HUES6 (cell line): ENCODE measurements around the gene CDC42EP1.
"Not testable (repeated sequence)": the region's sequence is repeated elsewhere in the genome, so short reads cannot be mapped to it uniquely, and the experiment has no call there.

Experiments used
- H3K27ac ChIP-seq: 2 replicates; pipeline ENCODE4 v1.7.0; 2013; ENCODE audit warnings: low read depth, mild to moderate bottlenecking, low read length, inconsistent platforms
- H3K27me3 ChIP-seq: 2 replicates; pipeline ENCODE4 v1.6.1; 2013; ENCODE audit warnings: low read length; ENCODE audit not compliant: control insufficient read depth, insufficient read depth
- H3K36me3 ChIP-seq: 2 replicates; pipeline ENCODE4 v1.6.1; 2013; ENCODE audit warnings: low read length; ENCODE audit not compliant: control insufficient read depth, insufficient read depth
- H3K4me1 ChIP-seq: 2 replicates; pipeline ENCODE4 v1.6.1; 2013; ENCODE audit warnings: low read length; ENCODE audit not compliant: control insufficient read depth, insufficient read depth
- H3K4me3 ChIP-seq: 2 replicates; pipeline ENCODE4 v1.5.1; 2013; ENCODE audit warnings: low read depth, low read length
- H3K9ac ChIP-seq: one replicate; pipeline ENCODE4 v1.6.1; 2013; ENCODE audit warnings: mild to moderate bottlenecking, low read length
- H3K9me3 ChIP-seq: 2 replicates; pipeline ENCODE4 v1.6.1; 2013; ENCODE audit warnings: low read depth, low read length; ENCODE audit not compliant: control insufficient read depth, insufficient read depth

CDC42EP1 gene

DNA sequence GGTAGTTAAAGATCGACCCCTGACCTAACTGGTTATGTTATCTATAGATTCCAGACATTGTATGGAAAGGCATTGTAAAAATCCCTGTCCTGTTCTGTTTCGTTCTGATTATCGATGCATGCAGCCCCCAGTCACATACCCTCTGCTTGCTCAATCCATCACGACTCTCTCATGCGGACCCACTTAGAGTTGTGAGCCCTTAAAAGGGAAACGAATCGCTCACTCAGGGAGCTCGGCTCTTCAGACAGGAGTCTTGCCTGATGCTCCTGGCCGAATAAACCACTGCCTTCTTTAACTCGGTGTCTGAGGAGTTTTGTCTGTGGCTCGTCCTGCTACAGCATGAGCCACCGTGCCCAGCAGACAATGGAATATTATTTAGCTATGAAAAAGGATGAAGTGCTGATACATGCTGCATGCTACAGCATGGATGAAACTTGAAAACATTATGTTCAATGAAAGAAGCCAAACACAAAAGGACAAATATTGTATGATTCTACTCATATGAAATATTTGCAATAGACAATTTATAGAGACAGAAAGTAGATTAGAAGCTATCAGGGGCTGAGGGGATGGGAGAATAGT, 31.6 kb downstream of the CDC42EP1 start:
- Histone ChIP-seq H3K4me3 (no peak overlapping the region), H3K9ac (no peak overlapping the region), H3K4me1 (no peaks in the 10 kb centered on the region), H3K9me3 (no peaks in the 10 kb centered on the region), H3K36me3 (no peaks in the 10 kb centered on the region), H3K27ac (no peak overlapping the region), H3K27me3 (no peaks in the 10 kb centered on the region)

DNA sequence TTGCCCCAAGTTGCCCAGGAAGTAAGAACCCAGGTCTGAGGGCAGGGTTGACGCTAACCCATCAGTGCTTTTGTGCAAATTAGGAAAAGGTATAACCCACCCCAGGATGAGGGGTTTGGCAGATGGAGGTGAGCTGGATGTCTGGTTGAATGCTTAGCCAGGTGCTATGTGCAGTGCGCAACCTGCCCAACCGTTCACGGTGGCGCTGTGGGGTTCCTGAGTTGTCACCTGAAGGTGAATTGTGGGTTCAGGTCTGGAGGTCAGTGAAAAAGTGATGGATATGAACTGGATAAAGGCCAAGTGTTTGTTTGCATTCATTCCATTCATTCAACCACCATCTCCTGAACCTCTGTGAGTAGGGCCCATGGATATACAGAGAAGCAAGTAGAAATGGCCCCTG, 34.0 kb downstream of the CDC42EP1 start:
- H3K36me3 ChIP-seq = no peaks in the 10 kb centered on the region
- H3K4me3 ChIP-seq = no peak overlapping the region
- H3K27ac ChIP-seq = no peak overlapping the region
- no peak overlapping the region for H3K9ac ChIP-seq
- no peaks in the 10 kb centered on the region for H3K9me3 ChIP-seq
- no peaks in the 10 kb centered on the region for H3K4me1 ChIP-seq
- no peaks in the 10 kb centered on the region for H3K27me3 ChIP-seq

DNA sequence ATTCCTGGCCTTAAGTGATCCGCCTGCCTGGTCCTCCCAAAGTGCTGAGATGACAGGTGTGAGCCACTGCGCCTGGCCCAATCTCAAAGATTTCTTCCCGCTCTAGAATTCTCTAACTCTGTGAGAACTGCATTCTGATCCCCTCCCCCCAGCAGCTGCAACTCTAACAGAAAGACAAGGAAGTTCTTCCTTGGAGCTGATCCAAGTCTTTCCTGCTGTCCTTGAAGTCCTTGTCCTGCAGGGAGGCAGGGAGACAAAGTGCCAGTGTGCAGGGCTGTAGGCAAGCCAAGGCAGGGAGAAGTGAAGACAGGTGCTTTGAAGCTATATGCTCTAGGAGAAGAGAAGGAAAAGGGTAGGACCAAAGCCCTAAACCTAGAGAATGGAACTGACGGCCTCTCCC, 38.9 kb downstream of the CDC42EP1 start:
- Histone ChIP-seq H3K27me3 (no peaks in the 10 kb centered on the region), H3K36me3 (no peaks in the 10 kb centered on the region), H3K9ac (no peak overlapping the region), H3K27ac (no peak overlapping the region), H3K9me3 (no peaks in the 10 kb centered on the region), H3K4me3 (no peak overlapping the region), H3K4me1 (peaks cover 9% of the 10 kb centered on the region)

- H3K9ac ChIP-seq = no peak overlapping the region
- no peaks in the 10 kb centered on the region for H3K36me3 ChIP-seq
- no peak overlapping the region for H3K27ac ChIP-seq
- no peaks in the 10 kb centered on the region for H3K27me3 ChIP-seq
- H3K4me1 ChIP-seq = peaks cover 9% of the 10 kb centered on the region
- no peaks in the 10 kb centered on the region for H3K9me3 ChIP-seq
- H3K4me3 ChIP-seq = peak overlapping the region; percentile 31
Observed at GRCh38 chr22:37601203-37601539, 40.9 kb downstream of the CDC42EP1 start.

DNA sequence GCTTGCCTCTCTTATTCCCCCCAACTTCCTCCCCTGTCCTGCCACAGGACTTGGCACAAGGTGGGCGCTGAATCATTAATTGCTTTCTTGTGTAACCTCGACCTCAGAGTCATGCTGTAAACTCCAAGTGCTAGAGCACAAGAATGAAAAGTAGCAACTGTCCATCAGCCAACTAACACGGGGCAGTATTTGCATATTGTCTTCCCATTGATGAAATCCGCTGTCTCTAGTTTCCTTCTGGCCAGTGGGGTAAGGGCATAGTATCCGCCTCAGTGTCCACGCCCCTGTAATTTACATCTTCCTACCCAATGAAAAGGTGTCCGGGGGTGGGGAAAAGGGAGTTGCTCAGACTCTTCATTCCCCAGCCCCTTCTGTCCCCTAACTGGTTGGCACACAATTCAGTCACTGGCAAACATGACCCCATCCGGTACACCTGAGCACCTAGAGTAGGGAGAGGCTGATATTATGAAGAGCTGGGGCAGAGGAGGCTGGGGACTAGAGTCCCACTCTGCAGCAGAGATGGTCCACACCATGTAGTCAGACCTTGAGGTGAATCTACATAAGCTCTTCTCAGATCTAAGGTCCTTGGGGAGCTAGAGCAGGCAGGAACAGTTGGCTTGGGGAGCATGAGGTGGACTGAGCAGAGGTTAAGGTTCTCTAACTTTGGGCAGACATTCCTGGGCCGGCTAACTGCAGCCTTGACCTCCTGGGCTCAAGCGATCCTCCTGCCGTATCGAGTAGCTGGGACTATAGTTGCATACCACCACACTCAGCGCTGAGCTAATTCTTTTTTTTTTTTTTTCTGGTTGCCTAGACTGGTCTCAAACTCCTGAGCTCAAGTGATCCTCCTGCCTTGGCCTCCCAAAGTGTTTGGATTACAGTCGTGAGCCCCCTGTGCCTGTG, 41.5 kb downstream of the CDC42EP1 start:
- peak overlapping the region; percentile 31 for H3K4me3 ChIP-seq
- H3K9me3 ChIP-seq = no peaks in the 10 kb centered on the region
- no peaks in the 10 kb centered on the region for H3K27me3 ChIP-seq
- no peak overlapping the region for H3K9ac ChIP-seq
- no peaks in the 10 kb centered on the region for H3K36me3 ChIP-seq
- peaks cover 10% of the 10 kb centered on the region for H3K4me1 ChIP-seq
- no peak overlapping the region for H3K27ac ChIP-seq

- not testable (repeated sequence) for H3K4me3 ChIP-seq, H3K27ac ChIP-seq, H3K27me3 ChIP-seq, H3K9me3 ChIP-seq, H3K36me3 ChIP-seq, H3K9ac ChIP-seq
- H3K4me1 ChIP-seq = peaks cover 12% of the 10 kb centered on the region
Observed at GRCh38 chr22:37602546-37603277, 42.4 kb downstream of the CDC42EP1 start.

- H3K4me1 ChIP-seq = peaks cover 12% of the 10 kb centered on the region
- H3K9me3 ChIP-seq = no peaks in the 10 kb centered on the region
- H3K9ac ChIP-seq = no peak overlapping the region
- no peaks in the 10 kb centered on the region for H3K27me3 ChIP-seq
- no peak overlapping the region for H3K4me3 ChIP-seq
- H3K36me3 ChIP-seq = no peaks in the 10 kb centered on the region
- no peak overlapping the region for H3K27ac ChIP-seq
Observed at GRCh38 chr22:37604074-37604473, 43.8 kb downstream of the CDC42EP1 start.

DNA sequence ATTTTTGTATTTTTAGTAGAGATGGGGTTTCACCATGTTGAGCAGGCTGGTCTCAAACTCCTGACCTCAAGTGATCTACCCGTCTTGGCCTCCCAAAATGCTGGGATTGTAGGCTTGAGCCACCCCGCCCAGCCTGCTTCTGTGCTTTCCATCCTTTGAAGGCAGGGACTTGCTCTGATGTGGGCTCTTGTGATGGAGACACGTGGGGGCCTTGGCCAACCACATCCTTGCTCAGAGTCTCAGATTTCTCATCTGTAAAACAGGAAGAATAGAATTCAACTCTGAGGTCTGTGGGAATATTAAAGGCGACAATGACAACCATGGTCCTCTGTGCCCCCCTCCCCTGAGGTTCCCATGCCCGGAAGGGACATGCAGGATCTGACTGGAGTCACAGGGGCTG, 44.6 kb downstream of the CDC42EP1 start:
- no peak overlapping the region for H3K9ac ChIP-seq
- H3K4me1 ChIP-seq = peaks cover 14% of the 10 kb centered on the region
- no peaks in the 10 kb centered on the region for H3K27me3 ChIP-seq
- no peaks in the 10 kb centered on the region for H3K9me3 ChIP-seq
- H3K36me3 ChIP-seq = no peaks in the 10 kb centered on the region
- no peak overlapping the region for H3K27ac ChIP-seq
- H3K4me3 ChIP-seq = no peak overlapping the region

- Histone ChIP-seq H3K9ac (peak overlapping the region; percentile 29), H3K27ac (no peak overlapping the region)
Observed at GRCh38 chr22:37607010-37607934, 47.0 kb downstream of the CDC42EP1 start.

DNA sequence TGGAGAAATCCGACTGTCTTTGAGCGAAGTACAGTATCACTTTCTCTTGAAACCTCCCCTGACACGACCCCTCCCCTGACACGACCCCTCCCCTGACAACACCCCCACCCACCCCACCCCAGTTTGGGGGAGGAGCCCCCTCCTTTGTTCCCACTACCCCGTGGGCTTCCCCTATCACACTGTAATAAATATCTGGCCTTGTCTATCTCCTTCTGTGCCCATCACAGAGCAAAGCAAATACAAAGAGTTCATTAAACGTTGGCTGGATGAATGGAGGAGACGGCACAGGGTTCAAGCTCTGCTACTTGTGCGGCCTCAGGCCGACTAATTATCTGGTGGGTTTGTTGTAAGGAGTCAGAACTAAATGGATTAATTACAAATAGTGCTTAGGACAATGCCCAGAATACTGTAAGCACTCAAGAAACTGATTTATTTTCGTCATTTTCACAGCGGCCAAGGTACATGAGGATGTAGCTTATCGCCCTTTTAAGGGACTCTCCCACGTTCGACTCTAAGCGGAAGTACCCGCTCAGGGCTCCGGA, 47.7 kb downstream of the CDC42EP1 start:
- no peaks in the 10 kb centered on the region for H3K9me3 ChIP-seq
- H3K9ac ChIP-seq = peak overlapping the region; percentile 95
- peak overlapping the region; percentile 75 for H3K4me3 ChIP-seq
- H3K36me3 ChIP-seq = no peaks in the 10 kb centered on the region; the same call in 1 of the 2 replicates
- H3K27ac ChIP-seq = peak overlapping the region; percentile 96
- peaks cover 8% of the 10 kb centered on the region for H3K4me1 ChIP-seq
- H3K27me3 ChIP-seq = no peaks in the 10 kb centered on the region

More at GRCh38 chr22:37607010-37607934, 47.0 kb downstream of the CDC42EP1 start:
- H3K36me3 ChIP-seq = no peaks in the 10 kb centered on the region
- no peaks in the 10 kb centered on the region for H3K9me3 ChIP-seq
- H3K4me1 ChIP-seq = peaks cover 8% of the 10 kb centered on the region
- H3K27me3 ChIP-seq = no peaks in the 10 kb centered on the region
- H3K4me3 ChIP-seq = peak overlapping the region; percentile 75
